Ovary (tissue), 9 donors: ENCODE data around the gene CAPZA1. TPM values are rescaled to one million over a fixed set of nuclear protein-coding genes. Genes with fewer than 3 reads are reported as not detected.

Experiments
- DNase-seq, 5 donors: peaks; one replicate each; pipeline ENCODE4 v3.0.0-alpha.2; 2019 to 2020
- H3K27ac ChIP-seq, 2 donors: fragments of 200-600 bp; one replicate each; pipeline versions ENCODE4 v1.5.1 to v1.8.0; 2019 to 2022
- H3K27me3 ChIP-seq: fragments of 200-600 bp; one replicate; pipeline ENCODE4 v1.8.0; 2022
- H3K36me3 ChIP-seq: fragments of 200-600 bp; sonication (generic); one replicate; pipeline ENCODE4 v1.5.1; 2019
- H3K4me1 ChIP-seq: one replicate; pipeline ENCODE4 v1.8.1; 2013; ENCODE audit warnings: mild to moderate bottlenecking, moderate library complexity; ENCODE audit not compliant: insufficient read depth
- H3K4me3 ChIP-seq: fragments of 200-600 bp; sonication (generic); one replicate; pipeline ENCODE4 v1.5.1; 2017
- H3K9me3 ChIP-seq, 2 donors: fragments of 200-600 bp in 1 of 2; sonication (generic) in 1 of 2; one replicate each; pipeline versions ENCODE4 v1.5.1 to v1.8.1; 2013 to 2019; ENCODE audit warnings: mild to moderate bottlenecking in 1 of 2, moderate library complexity in 1 of 2
- CTCF ChIP-seq, 3 donors: fragments of 450-650 bp in 2 of 3; fragments of 200-600 bp in 1 of 3; IDR thresholded peaks; one replicate each; pipeline versions ENCODE4 v1.5.1 to v1.8.0; 2016 to 2022; ENCODE audit warnings: antibody characterized with exemption in 3 of 3, mild to moderate bottlenecking in 1 of 3
- EP300 ChIP-seq: sonication (generic); formaldehyde crosslinking; IDR thresholded peaks from one replicate; pipeline ENCODE4 v1.6.1; 2017; ENCODE audit warnings: antibody characterized with exemption
- POLR2A ChIP-seq: fragments of 450-650 bp; IDR thresholded peaks from one replicate; pipeline ENCODE4 v1.6.1; 2017; ENCODE audit warnings: antibody characterized with exemption, mild to moderate bottlenecking, moderate library complexity
- WGBS, 3 donors: extraction: QIAGEN DNeasy Blood & Tissue Kit in 1 of 3; methylation state at CpG; one replicate each; pipeline versions ENCODE4 v1.1.5 to v1.1.7; 2013 to 2017; 5-methylcytosine and 5-hydroxymethylcytosine counted together
- intact Hi-C, 4 donors: fragments of 100-400 bp; cut with DNase I; formaldehyde crosslinking; loops; one replicate each; pipeline versions ENCODE4 v1.11.0 to v1.15.1; 2022 to 2023
- polyA plus RNA-seq, 2 donors: library from polyadenylated mRNA; stranded (reverse); fragments of 200-250 nt in 1 of 2; fragments of 350-450 nt in 1 of 2; fragmentation: Illumina TruSeq in 1 of 2; extraction: RNeasy Lipid Tissue Mini Kit (QIAGEN cat#74804) in 1 of 2; gene quantifications; one replicate each; pipeline ENCODE4 v1.2.3, GENCODE V29; 2013 to 2014
- total RNA-seq, 7 donors: library from RNA; depleted of rRNA in 2 of 7; stranded (reverse); fragments of >200 nt in 2 of 7; fragmentation: NEBNext Ultra II Directional in 3 of 7; extraction: Animal tissue kit (Norgen Biotek cat#: 25700) in 3 of 7; gene quantifications; one replicate each; pipeline versions ENCODE4 v1.1.0 to v1.2.4, GENCODE V29; 2016 to 2023
- donor health status: DM: no; HTN: no; CAD: no; lungs with moderate emphysema.
- donor health status: DM: no; HTN: no; CAD: no.
- donor health status: Bipolar disorder and iron deficiency.
- donor health status: DM: yes; HTN: yes; CAD: no.
- donor health status: DM: no; HTN: no; CAD: no.
- donor health status: DM: yes; HTN: yes; CAD: no.

The CAPZA1 gene
- total and polyA plus RNA-seq, 9 donors: 31.3 to 81.2 (median 66.9) TPM

- Histone ChIP-seq H3K9me3 (no peaks in the 10 kb centered on the region), H3K27ac (peak overlapping the region in 1 of 2 donors; percentile 8), H3K27me3 (no peaks in the 10 kb centered on the region), H3K36me3 (no peaks in the 10 kb centered on the region), H3K4me1 (peaks cover 4% of the 10 kb centered on the region), H3K4me3 (no peak overlapping the region)
- TF ChIP-seq POLR2A (no peak), EP300 (no peak), CTCF (IDR thresholded peaks at IDR 0.05) (no peak)
- no peak for DNase-seq
- intact Hi-C loops: loop anchor here in 2 of 4 donors (2.0 to 5.0 kb wide), 2 partner anchors 35 to 53 kb away; partner anchors contain the start of genes CAPZA1 (in 1 of the 2), RHOC (in 1 of the 2) and ST7L (in 1 of the 2)
- 12 to 26% (median 21%) methylated on average over 2 of the region's 2 CpGs for WGBS, 3 donors
These were observed 52.4 kb downstream of the CAPZA1 start for GRCh38 chr1:112672009-112672408.

GRCh38 chr1:112672842-112673241, 53.2 kb downstream of the CAPZA1 start:
- DNase-seq: no peak
- Histone ChIP-seq H3K36me3 (no peaks in the 10 kb centered on the region), H3K9me3 (no peaks in the 10 kb centered on the region), H3K4me3 (no peak overlapping the region), H3K27ac (peak overlapping the region in 1 of 2 donors; percentile 96), H3K27me3 (no peaks in the 10 kb centered on the region), H3K4me1 (peaks cover 4% of the 10 kb centered on the region)
- WGBS, 3 donors: 70 to 78% (median 74%) methylated on average over 1 of the region's 1 CpG
- intact Hi-C loops: loop anchor here in 2 of 4 donors (2.0 to 5.0 kb wide), 2 partner anchors 34 to 54 kb away; partner anchors contain the start of genes CAPZA1 (in 1 of the 2), RHOC (in 1 of the 2) and ST7L (in 1 of the 2)
- no peak for TF ChIP-seq CTCF (IDR thresholded peaks at IDR 0.05)
- TF ChIP-seq POLR2A: no peak
- TF ChIP-seq EP300: no peak

- Histone ChIP-seq H3K27me3 (no peaks in the 10 kb centered on the region), H3K4me1 (peaks cover 4% of the 10 kb centered on the region), H3K4me3 (peak overlapping the region; percentile 63), H3K36me3 (no peaks in the 10 kb centered on the region), H3K9me3 (no peaks in the 10 kb centered on the region), H3K27ac (peak overlapping the region; percentile 90 to 96)
- peak; percentile 7 for TF ChIP-seq POLR2A
- TF ChIP-seq CTCF (IDR thresholded peaks at IDR 0.05): peak in 2 of 3 donors; percentile 37 to 56
- no peak for TF ChIP-seq EP300
- 2 to 3% (median 2%) methylated on average over 18 of the region's 18 CpGs for WGBS, 3 donors
- DNase-seq: peak in 1 of 5 donors; percentile 42
- intact Hi-C loops: loop anchor here in 2 of 4 donors (2.0 to 5.0 kb wide), 2 partner anchors 33 to 55 kb away; partner anchors contain the start of genes CAPZA1 (in 1 of the 2), RHOC (in 1 of the 2) and ST7L (in 1 of the 2)
These were observed 54.2 kb downstream of the CAPZA1 start for GRCh38 chr1:112673592-112674439.

- peak; percentile 70 to 82 (median 75) for DNase-seq
- Histone ChIP-seq H3K4me1 (peaks cover 4% of the 10 kb centered on the region), H3K27me3 (no peaks in the 10 kb centered on the region), H3K27ac (peak within 1 kb of the TSS; percentile 90 to 96), H3K36me3 (no peaks in the 10 kb centered on the region), H3K4me3 (peak within 1 kb of the TSS; percentile 63), H3K9me3 (no peaks in the 10 kb centered on the region)
- intact Hi-C loops: loop anchor here in 1 of 4 donors (5.0 kb wide), 1 partner anchor 33 kb away; the partner anchor contains the start of gene RHOC
- no peak for TF ChIP-seq CTCF (IDR thresholded peaks at IDR 0.05)
- TF ChIP-seq POLR2A: no peak
- no peak for TF ChIP-seq EP300
- 0 to 1% (median 1%) methylated on average over 25 to 30 of the region's 30 CpGs for WGBS, 3 donors
These were observed 54.9 kb downstream of the CAPZA1 start, which contains the start of gene MOV10 for GRCh38 chr1:112674440-112674985. Gene MOV10, plus strand, starts transcription at chr1:112674659. Its CDS starts 254 bp downstream, at chr1:112674913.
